Right ventricle myocardium inferior (tissue), 1 donor: ENCODE measurements around the gene DHX30. TPM values are rescaled to one million over a fixed set of nuclear protein-coding genes. Genes with fewer than 3 reads are reported as not detected.

ENCODE experiments used
- ATAC-seq: fragments of 200-7000 bp; cut with Tn5 transposase; one replicate; pipeline ENCODE4 v1.9.1; 2020; ENCODE audit warnings: mild to moderate bottlenecking, moderate library complexity
- DNase-seq: peaks from one replicate; pipeline ENCODE4 v3.0.0; 2021; ENCODE audit errors: missing footprints
- intact Hi-C: fragments of 100-400 bp; cut with DNase I; formaldehyde crosslinking; loops from one replicate; pipeline ENCODE4 v1.11.0; 2022
- microRNA-seq: library from miRNA; unstranded; fragments of <30 nt; microRNA quantifications from one replicate; pipeline ENCODE4 v1.2.0, GENCODE V29; 2020
- total RNA-seq: library from RNA; stranded (reverse); fragmentation: NEBNext Ultra II Directional; extraction: Animal tissue kit (Norgen Biotek cat#: 25700); gene quantifications from one replicate; pipeline ENCODE4 v1.2.1, GENCODE V29; 2021
- donor health status: DM: no; HTN: yes; CAD: no; lungs with severe emphysema.

Gene DHX30
- total RNA-seq, 1 donor from 2014 or later = 47.2 TPM

DNA sequence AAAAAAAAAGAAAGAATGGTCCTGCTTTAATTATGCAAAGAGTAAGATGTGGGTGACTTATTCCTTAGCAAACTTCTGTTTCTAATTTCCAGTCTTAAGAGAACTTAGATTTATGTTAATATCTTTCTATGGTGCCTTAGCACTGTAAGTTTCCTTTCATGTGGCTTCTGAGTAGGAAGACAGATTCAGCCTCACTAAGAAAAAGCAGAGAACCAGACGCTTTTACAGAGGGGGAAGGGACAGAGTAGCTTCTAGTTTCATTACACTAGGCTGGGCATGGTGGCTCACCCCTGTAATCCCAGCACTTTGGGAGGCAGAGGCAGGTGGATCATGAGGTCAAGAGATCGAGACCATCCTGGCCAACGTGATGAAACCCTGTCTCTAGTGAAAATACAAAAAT, 95.0 kb downstream of the DHX30 start:
- ATAC-seq (no peak), DNase-seq (no peak)
- intact Hi-C loops = no loop called here

DNA sequence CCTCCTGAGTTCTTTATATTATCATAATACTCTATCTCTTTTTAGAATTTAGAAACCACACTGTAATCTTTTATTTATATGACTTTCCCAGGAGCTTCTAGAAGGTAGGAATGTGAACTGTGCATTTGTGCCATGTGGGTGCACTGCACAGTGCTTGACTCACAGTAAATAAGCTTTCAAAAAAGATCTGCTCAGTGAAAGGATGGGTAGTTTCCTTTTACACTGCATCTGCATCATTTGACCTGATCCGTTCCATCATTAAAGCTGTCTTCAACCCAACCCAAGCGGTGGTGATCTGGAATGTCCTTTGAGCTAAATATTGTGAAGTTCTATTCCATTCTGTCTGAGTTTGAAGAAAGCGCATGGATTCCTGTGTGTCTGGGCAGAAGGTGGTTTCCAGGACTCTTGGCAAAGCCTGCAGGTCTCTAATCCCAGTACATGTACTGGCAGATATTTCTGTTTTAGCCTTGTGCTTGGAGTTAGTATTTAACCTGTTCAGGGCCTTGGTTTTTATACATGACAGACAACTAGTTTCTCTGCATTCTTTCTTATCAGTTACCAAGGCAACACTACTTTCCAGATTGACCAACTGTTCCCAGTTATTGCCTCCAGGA, 96.7 kb downstream of the DHX30 start:
- ATAC-seq = peak; percentile 37

More for the DNA sequence above, 96.7 kb downstream of the DHX30 start:
- no peak for DNase-seq
- intact Hi-C loops = no loop called here

Small RNAs within 50 kb of the gene (microRNA-seq; reads per million reads assigned to microRNA genes)
- gene MIR1226 = 30.3 reads per million, percentile 38 among the genes with 10 or more reads in this experiment

Other genes with a start within 250 kb of the DHX30 start
- gene CSPG5, start 224.3 kb upstream of the DHX30 start, total RNA-seq = 0.35 TPM
- 29.1 TPM for gene SMARCC1, start 21.2 kb upstream of the DHX30 start, total RNA-seq
- 520 TPM for gene MAP4, start 213.3 kb downstream of the DHX30 start, total RNA-seq